Karpas-422 (cell line): ENCODE data around the gene CAMKMT. TPM values are rescaled to one million over a fixed set of nuclear protein-coding genes. Genes with fewer than 3 reads are reported as not detected.
A peak's percentile ranks its signal among the peaks of the same experiment; 100 is the strongest.

Experiments used
- DNase-seq: peaks from one replicate; pipeline ENCODE4 v3.0.0-alpha.2; 2015
- H2AFZ ChIP-seq: fragments of 200-600 bp; sonication (generic); 2 replicates; pipeline ENCODE4 v1.6.1; 2014; ENCODE audit warnings: antibody characterized with exemption, low read length, mixed read lengths
- H3K27ac ChIP-seq: fragments of 200-600 bp; sonication (generic); 2 replicates; pipeline ENCODE4 v1.5.1; 2014; ENCODE audit warnings: mild to moderate bottlenecking, low read length, moderate library complexity
- H3K27me3 ChIP-seq: fragments of 200-600 bp; sonication (generic); 2 replicates; pipeline ENCODE4 v1.6.1; 2014; ENCODE audit warnings: low read length, mixed read lengths
- H3K36me3 ChIP-seq: fragments of 200-600 bp; sonication (generic); 2 replicates; pipeline ENCODE4 v1.6.1; 2014; ENCODE audit warnings: low read length, mixed read lengths; ENCODE audit not compliant: insufficient read depth
- H3K4me1 ChIP-seq: fragments of 200-600 bp; sonication (generic); 2 replicates; pipeline ENCODE4 v1.6.1; 2014; ENCODE audit warnings: mild to moderate bottlenecking, low read length, mixed read lengths
- H3K4me2 ChIP-seq: fragments of 200-600 bp; sonication (generic); 2 replicates; pipeline ENCODE4 v1.6.1; 2014; ENCODE audit warnings: low read length, low read depth, mild to moderate bottlenecking; ENCODE audit not compliant: poor library complexity, severe bottlenecking
- H3K4me3 ChIP-seq: fragments of 200-600 bp; sonication (generic); 2 replicates; pipeline ENCODE4 v1.5.1; 2014; ENCODE audit warnings: mild to moderate bottlenecking, antibody characterized with exemption, low read length, mixed read lengths
- H3K79me2 ChIP-seq: fragments of 200-600 bp; sonication (generic); 2 replicates; pipeline ENCODE4 v1.6.1; 2014; ENCODE audit warnings: mild to moderate bottlenecking, low read length, mixed read lengths
- H3K9ac ChIP-seq: fragments of 200-600 bp; sonication (generic); 2 replicates; pipeline ENCODE4 v1.6.0; 2014; ENCODE audit warnings: low read length
- H3K9me2 ChIP-seq: fragments of 200-600 bp; sonication (generic), shearing (Covaris generic); replicated peaks from 2 replicates; pipeline ENCODE4 v1.6.0; 2014; ENCODE audit warnings: mild to moderate bottlenecking, low read length, moderate library complexity; ENCODE audit not compliant: insufficient read depth
- H3K9me3 ChIP-seq: fragments of 300-700, 200-600 bp; sonication (generic); 2 replicates; pipeline ENCODE4 v1.6.1; 2014; ENCODE audit warnings: low read length, mixed read lengths
- H4K20me1 ChIP-seq: fragments of 200-600 bp; sonication (generic); 2 replicates; pipeline ENCODE4 v1.6.1; 2014; ENCODE audit warnings: mild to moderate bottlenecking, antibody characterized with exemption, low read length, low read depth; ENCODE audit not compliant: insufficient read depth
- total RNA-seq: library from RNA; depleted of rRNA; stranded (reverse); fragments of >200 nt; shearing (Covaris generic); gene quantifications from 2 replicates; pipeline ENCODE4 v1.2.3, GENCODE V29; 2014; ENCODE audit warnings: low replicate concordance; rRNA removed

Gene CAMKMT
- total RNA-seq, result 12.3 and 30.8 TPM in 2 replicates

DNA sequence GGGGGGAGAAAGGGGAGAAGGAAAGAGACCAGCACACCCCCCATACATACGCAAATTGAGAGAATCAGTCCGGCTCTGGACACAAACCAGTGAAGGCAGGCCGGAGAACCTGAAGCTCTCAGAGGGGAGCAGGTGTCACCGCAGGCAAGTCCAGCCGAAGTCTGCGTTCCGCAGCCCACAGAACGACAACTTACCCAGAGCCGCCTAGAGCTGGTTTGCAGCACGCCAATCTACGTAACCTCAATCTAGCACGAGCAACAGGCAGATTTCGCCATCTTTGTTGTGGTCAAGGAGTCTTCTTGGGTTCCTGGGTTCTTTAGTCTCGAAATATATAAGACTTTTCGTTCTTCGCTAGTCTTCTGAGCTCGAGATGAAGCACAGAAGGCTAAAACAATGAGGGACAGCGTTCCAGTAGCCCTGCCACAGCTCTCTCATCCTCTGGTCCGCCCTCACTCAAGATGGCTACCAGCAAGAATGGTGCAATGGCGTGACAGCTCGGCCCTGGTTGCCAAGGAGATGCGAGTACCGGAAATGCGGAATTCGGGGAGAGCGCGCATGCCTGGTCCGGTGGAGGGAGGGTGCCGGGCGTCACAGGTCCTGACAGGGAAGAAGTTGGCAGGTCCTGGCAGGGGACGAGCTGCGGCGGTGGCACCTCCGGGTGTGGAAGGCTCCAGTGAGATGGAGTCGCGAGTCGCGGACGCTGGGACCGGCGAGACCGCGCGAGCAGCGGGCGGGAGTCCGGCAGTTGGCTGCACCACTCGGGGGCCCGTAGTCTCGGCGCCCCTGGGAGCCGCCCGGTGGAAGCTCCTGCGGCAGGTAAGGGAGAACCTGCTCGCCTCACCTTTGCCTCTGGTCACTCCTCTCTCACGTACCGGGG, at the start of gene CAMKMT, which contains the start of gene PREPL:
CAMKMT (plus strand) TSS at position 618 of the 877 bp plus-strand sequence.
PREPL (minus strand) TSS at position 165 of the 877 bp plus-strand sequence. CDS start 15,152 bp downstream, outside the sequence.
- Histone ChIP-seq H3K4me1 (peaks cover 35% of the 10 kb centered on the region), H3K79me2 (peaks cover 89% of the 10 kb centered on the region), H3K4me3 (peak within 1 kb of the TSS; percentile 79), H3K9me2 (no peaks in the 10 kb centered on the region), H3K27ac (peak within 1 kb of the TSS; percentile 85), H3K9ac (peak within 1 kb of the TSS; percentile 80), H3K36me3 (no peaks in the 10 kb centered on the region), H3K9me3 (no peaks in the 10 kb centered on the region), H4K20me1 (no peaks in the 10 kb centered on the region), H2AFZ (peak within 1 kb of the TSS; percentile 94), H3K27me3 (no peaks in the 10 kb centered on the region), H3K4me2 (peak within 1 kb of the TSS; percentile 82)
- peak; percentile 99 for DNase-seq

DNA sequence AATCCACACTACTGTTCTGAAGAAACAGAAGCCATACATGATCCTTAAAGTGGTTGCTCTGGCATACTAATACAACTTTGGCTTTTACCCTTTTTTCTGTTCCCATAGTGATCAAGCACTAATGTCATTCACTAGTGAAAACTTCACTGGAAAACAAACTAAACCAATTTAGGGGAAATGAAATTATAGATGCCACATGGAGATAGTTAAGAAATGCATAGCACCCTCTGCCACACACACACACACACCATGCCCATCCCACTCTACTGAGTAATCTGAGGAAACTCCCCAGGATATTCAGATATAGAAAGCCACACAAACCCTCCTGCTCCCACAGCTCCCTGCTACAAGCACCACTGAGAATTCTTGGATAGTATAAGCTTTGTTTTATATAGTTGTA, 47.4 kb upstream of the CAMKMT start:
- Histone ChIP-seq H3K4me2 (no peak overlapping the region), H3K9me3 (peaks cover 11% of the 10 kb centered on the region), H3K4me3 (no peak overlapping the region), H2AFZ (no peak overlapping the region), H3K4me1 (no peaks in the 10 kb centered on the region), H3K9me2 (no peaks in the 10 kb centered on the region), H3K79me2 (no peaks in the 10 kb centered on the region), H3K9ac (no peak overlapping the region), H3K36me3 (peaks cover 33% of the 10 kb centered on the region), H3K27ac (no peak overlapping the region), H3K27me3 (no peaks in the 10 kb centered on the region), H4K20me1 (no peaks in the 10 kb centered on the region)
- DNase-seq, result no peak

DNA sequence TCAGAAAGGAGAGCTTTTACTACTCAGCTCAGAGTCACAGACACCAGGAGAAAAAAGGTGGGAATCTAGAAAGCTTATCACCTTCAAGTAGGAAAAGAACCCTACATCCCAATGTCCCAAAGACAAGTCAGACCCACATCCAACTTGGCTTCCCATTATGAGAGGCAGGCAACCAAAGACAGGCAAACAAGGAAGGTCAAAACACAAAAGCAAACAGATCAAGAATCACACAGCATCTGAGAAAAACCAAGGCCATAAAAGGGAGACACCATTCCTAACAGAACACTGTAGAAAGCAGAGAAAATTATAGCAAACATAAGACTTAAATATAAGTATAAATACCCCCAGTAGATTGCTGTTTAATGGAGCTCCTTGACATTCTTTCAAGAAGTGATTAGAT, 45.8 kb upstream of the CAMKMT start:
- H3K27me3 ChIP-seq, result no peaks in the 10 kb centered on the region
- peaks cover 5% of the 10 kb centered on the region for H3K9me3 ChIP-seq
- no peaks in the 10 kb centered on the region for H3K9me2 ChIP-seq
- no peak for DNase-seq
- H3K9ac ChIP-seq, result no peak overlapping the region
- H4K20me1 ChIP-seq, result no peaks in the 10 kb centered on the region
- peaks cover 36% of the 10 kb centered on the region for H3K36me3 ChIP-seq
- H3K4me3 ChIP-seq, result no peak overlapping the region
- H2AFZ ChIP-seq, result no peak overlapping the region
- no peak overlapping the region for H3K4me2 ChIP-seq
- H3K27ac ChIP-seq, result no peak overlapping the region
- H3K4me1 ChIP-seq, result no peaks in the 10 kb centered on the region
- H3K79me2 ChIP-seq, result no peaks in the 10 kb centered on the region

DNA sequence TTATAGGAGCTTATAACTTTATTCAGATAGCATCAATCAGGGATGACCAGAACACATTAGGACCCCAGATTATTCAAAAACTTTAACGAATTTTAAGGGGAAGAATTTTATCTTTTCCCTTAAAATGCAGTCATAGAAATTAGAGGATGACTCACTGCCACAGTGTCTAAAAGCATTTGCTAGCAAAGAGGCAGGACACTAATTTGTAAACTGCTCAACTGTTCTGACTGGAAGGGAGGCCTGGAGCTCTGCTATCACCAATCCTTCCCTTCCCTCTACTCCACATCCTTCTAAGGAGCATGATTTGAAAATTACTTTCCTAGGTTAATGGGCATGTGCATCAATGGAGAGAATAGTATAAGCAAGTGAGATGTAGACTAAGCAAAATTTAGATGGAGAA, 40.9 kb upstream of the CAMKMT start:
- Histone ChIP-seq H3K4me3 (no peak overlapping the region), H3K9ac (no peak overlapping the region), H3K4me1 (no peaks in the 10 kb centered on the region), H3K27ac (no peak overlapping the region), H3K36me3 (peaks cover 34% of the 10 kb centered on the region; the same call in 1 of the 2 replicates), H3K4me2 (no peak overlapping the region), H3K79me2 (no peaks in the 10 kb centered on the region), H4K20me1 (no peaks in the 10 kb centered on the region), H3K9me2 (no peaks in the 10 kb centered on the region), H3K27me3 (no peaks in the 10 kb centered on the region), H3K9me3 (no peaks in the 10 kb centered on the region), H2AFZ (no peak overlapping the region)
- no peak for DNase-seq

DNA sequence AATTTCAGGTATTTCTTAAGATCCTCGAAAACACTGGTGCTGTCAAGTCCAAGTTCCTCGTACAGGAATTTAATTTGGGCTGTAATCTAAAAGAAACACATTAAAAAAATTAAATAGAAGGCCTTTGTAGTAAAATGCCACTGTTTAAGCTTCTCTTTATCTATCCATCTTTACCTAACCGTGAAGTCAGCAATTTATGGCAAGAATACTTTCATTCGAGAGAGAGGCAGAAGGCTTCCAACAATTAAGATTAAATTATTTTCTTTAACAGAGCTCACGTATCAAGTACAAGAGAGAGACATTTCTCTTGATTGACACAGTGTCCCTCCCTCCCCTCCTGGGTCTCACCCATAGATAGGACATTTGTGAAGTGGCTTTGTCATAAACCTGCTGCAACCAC, 40.4 kb upstream of the CAMKMT start:
- no peak overlapping the region for H3K27ac ChIP-seq
- no peak for DNase-seq

DNA sequence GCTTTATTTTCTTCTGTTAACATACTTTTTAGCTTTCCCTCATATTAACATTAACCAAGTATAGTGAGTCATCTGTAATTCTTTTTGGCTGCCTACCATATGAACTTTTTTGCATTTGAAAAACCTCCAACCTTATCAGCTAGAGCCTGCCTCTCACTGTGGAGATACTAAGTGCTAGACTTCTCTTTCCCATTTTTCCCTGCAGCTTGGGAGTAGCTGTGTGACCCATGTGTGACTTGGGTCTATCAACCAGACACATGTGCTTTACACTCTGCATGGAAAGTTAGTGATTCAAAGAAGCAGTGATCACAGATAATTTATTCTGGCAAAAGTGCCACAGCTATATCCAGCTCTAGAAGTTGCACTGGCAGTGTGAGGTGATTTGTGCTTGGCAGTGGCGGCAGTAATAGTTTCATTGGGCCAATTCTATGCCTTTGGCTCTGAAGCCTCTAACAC, 36.7 kb upstream of the CAMKMT start:
- Histone ChIP-seq H3K27me3 (no peaks in the 10 kb centered on the region), H3K9ac (no peak overlapping the region), H3K27ac (no peak overlapping the region), H3K4me1 (peaks cover 6% of the 10 kb centered on the region), H3K4me3 (no peak overlapping the region), H3K4me2 (no peak overlapping the region), H2AFZ (no peak overlapping the region), H3K9me3 (no peaks in the 10 kb centered on the region), H4K20me1 (no peaks in the 10 kb centered on the region), H3K9me2 (no peaks in the 10 kb centered on the region), H3K36me3 (peaks cover 31% of the 10 kb centered on the region; the same call in 1 of the 2 replicates), H3K79me2 (no peaks in the 10 kb centered on the region)
- DNase-seq, result no peak

More for the DNA sequence above, 40.4 kb upstream of the CAMKMT start:
- no peak overlapping the region for H2AFZ ChIP-seq
- no peak overlapping the region for H3K4me2 ChIP-seq
- H3K4me1 ChIP-seq, result no peaks in the 10 kb centered on the region
- H3K9ac ChIP-seq, result no peak overlapping the region
- H3K27me3 ChIP-seq, result no peaks in the 10 kb centered on the region
- H3K9me3 ChIP-seq, result no peaks in the 10 kb centered on the region
- no peaks in the 10 kb centered on the region for H3K79me2 ChIP-seq
- no peaks in the 10 kb centered on the region for H3K9me2 ChIP-seq
- H4K20me1 ChIP-seq, result no peaks in the 10 kb centered on the region
- peaks cover 31% of the 10 kb centered on the region; the same call in 1 of the 2 replicates for H3K36me3 ChIP-seq
- H3K4me3 ChIP-seq, result no peak overlapping the region

DNA sequence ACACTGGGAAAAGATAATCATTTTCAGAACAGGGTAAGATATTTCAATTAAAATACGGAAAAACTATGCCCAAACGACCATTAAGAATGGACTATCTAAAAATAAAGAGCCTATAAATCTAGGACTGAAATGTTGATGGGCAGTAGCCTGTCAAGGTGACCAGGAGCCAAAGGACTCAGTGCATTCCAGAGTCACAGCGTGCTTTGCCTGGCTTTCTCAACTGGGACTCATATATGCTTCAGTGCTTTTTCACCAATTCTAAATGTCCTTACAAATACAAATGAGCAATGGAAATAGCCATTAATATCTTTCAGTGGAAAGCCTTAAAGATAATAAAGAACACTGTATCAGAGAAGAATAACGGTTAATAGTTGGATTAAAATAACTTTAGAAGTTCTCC, 35.9 kb upstream of the CAMKMT start:
- Histone ChIP-seq H3K4me3 (no peak overlapping the region), H3K9me3 (no peaks in the 10 kb centered on the region), H4K20me1 (no peaks in the 10 kb centered on the region), H3K4me1 (peaks cover 9% of the 10 kb centered on the region), H2AFZ (no peak overlapping the region), H3K27me3 (no peaks in the 10 kb centered on the region), H3K9ac (no peak overlapping the region), H3K9me2 (no peaks in the 10 kb centered on the region), H3K36me3 (peaks cover 28% of the 10 kb centered on the region; the same call in 1 of the 2 replicates), H3K4me2 (no peak overlapping the region), H3K27ac (no peak overlapping the region), H3K79me2 (no peaks in the 10 kb centered on the region)
- no peak for DNase-seq

DNA sequence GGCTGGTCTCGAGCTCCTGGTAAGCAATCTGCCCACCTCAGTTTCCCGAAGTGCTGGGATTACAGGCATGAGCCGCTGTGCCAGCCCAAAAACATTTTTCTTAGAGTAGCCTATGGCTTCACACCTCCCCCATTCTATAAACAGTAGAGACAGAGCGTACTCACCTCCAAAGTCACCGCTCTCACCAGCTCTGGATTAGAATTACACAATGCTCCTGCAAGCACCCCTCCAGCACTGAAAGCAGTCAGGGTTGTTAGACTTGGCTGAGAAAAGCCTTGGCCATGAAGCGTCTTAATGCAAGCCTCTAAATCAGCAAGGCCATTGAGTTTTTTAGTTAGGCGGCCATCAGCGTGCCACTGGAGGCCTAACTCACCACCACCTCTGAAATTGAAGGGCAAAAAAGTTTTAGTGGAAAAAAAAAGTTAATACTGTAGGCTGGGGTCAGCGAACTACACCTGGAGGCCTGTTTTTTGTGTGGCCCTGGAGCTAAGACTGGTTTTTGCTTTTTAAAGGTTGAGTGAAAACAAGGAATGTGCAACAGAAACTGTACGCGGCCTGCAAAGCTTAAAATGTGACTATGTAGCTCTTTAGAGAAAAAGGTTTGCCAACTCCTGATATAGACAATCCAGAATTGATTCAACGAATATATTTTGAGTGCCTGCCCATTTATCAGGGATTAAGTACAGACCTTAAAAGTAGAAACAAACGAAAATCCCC, 35.0 kb upstream of the CAMKMT start:
- Histone ChIP-seq H3K4me2 (no peak overlapping the region), H3K9me2 (no peaks in the 10 kb centered on the region), H3K9ac (no peak overlapping the region), H3K9me3 (no peaks in the 10 kb centered on the region), H3K27ac (no peak overlapping the region), H3K4me1 (peaks cover 9% of the 10 kb centered on the region), H3K4me3 (no peak overlapping the region), H3K27me3 (no peaks in the 10 kb centered on the region), H3K36me3 (peaks cover 22% of the 10 kb centered on the region; the same call in 1 of the 2 replicates), H2AFZ (no peak overlapping the region), H4K20me1 (no peaks in the 10 kb centered on the region), H3K79me2 (no peaks in the 10 kb centered on the region)
- no peak for DNase-seq
